WTC11 (cell line): ENCODE data around the gene PHACTR2. TPM values are rescaled to one million over a fixed set of nuclear protein-coding genes. Genes with fewer than 3 reads are reported as not detected.

Experiments used
- ATAC-seq: fragments of 200-7000 bp; cut with Tn5 transposase; 2 replicates; pipeline ENCODE4 v1.10.0; 2021; ENCODE audit warnings: mild to moderate bottlenecking, moderate library complexity
- CTCF ChIA-PET: fragments of 300-600 bp; sonication (Branson Sonifier 250); formaldehyde crosslinking; loops from one replicate; lab custom pipeline; 2021; ENCODE audit warnings: antibody characterized with exemption; lab: Charles Lee
- POLR2A ChIA-PET: fragments of 350-600 bp; sonication (Branson Sonifier 250); formaldehyde crosslinking; loops from one replicate; lab custom pipeline; 2021; ENCODE audit warnings: antibody characterized with exemption; lab: Charles Lee
- DNase-seq: peaks from one replicate; pipeline ENCODE4 v3.0.0; 2021; ENCODE audit warnings: low spot score
- H3K27ac Mint-ChIP-seq: 2 replicates; pipeline ENCODE4 v1.8.0; 2021; ENCODE audit warnings: mixed read lengths
- H3K27me3 Mint-ChIP-seq: 2 replicates; pipeline ENCODE4 v1.8.0; 2021; ENCODE audit warnings: low read depth, mild to moderate bottlenecking, moderate library complexity, mixed read lengths
- H3K36me3 Mint-ChIP-seq: 2 replicates; pipeline ENCODE4 v1.8.0; 2021; ENCODE audit warnings: mixed read lengths
- H3K4me1 Mint-ChIP-seq: 2 replicates; pipeline ENCODE4 v1.8.0; 2022; ENCODE audit warnings: mixed read lengths
- H3K4me3 Mint-ChIP-seq: 2 replicates; pipeline ENCODE4 v1.8.0; 2021; ENCODE audit warnings: mild to moderate bottlenecking, moderate library complexity, mixed read lengths
- H3K9me3 Mint-ChIP-seq: 2 replicates; pipeline ENCODE4 v1.8.0; 2021; ENCODE audit warnings: mixed read lengths
- ATF1 ChIP-seq: sonication (generic); formaldehyde crosslinking; IDR thresholded peaks from 2 replicates; pipeline ENCODE4 v1.8.1; 2023; ENCODE audit warnings: mild to moderate bottlenecking, moderate library complexity, missing genetic modification reagents
- CBFB ChIP-seq: sonication (generic); formaldehyde crosslinking; IDR thresholded peaks from 2 replicates; pipeline ENCODE4 v1.8.1; 2022; ENCODE audit warnings: mild to moderate bottlenecking, low read depth, missing genetic modification reagents
- CDX4 ChIP-seq: fragments of 250-450 bp; sonication (Bioruptor Pico); IDR thresholded peaks from 2 replicates; pipeline ENCODE4 v1.9.0; 2021; ENCODE audit warnings: moderate library complexity, mild to moderate bottlenecking, inconsistent platforms, borderline replicate concordance
- CREM ChIP-seq: sonication (generic); formaldehyde crosslinking; IDR thresholded peaks from 2 replicates; pipeline ENCODE4 v1.8.1; 2022; ENCODE audit warnings: mild to moderate bottlenecking, missing genetic modification reagents, moderate library complexity
- FOXJ3 ChIP-seq: sonication (generic); formaldehyde crosslinking; IDR thresholded peaks from 2 replicates; pipeline ENCODE4 v1.9.0; 2021; ENCODE audit warnings: missing genetic modification reagents, mild to moderate bottlenecking, borderline replicate concordance
- GRHL2 ChIP-seq: fragments of 250-450 bp; sonication (Bioruptor Pico); IDR thresholded peaks from 2 replicates; pipeline ENCODE4 v1.8.0; 2022; ENCODE audit warnings: mild to moderate bottlenecking, moderate library complexity; ENCODE audit not compliant: insufficient replicate concordance, severe bottlenecking
- IRF2 ChIP-seq: sonication (generic); formaldehyde crosslinking; IDR thresholded peaks from 2 replicates; pipeline ENCODE4 v1.8.0; 2022; ENCODE audit warnings: low read depth, missing genetic modification reagents, borderline replicate concordance
- MXD4 ChIP-seq: fragments of 250-450 bp; sonication (Bioruptor Pico); IDR thresholded peaks from 2 replicates; pipeline ENCODE4 v1.8.0; 2021; ENCODE audit warnings: mild to moderate bottlenecking, moderate library complexity, borderline replicate concordance
- NFE2L1 ChIP-seq: sonication (generic); formaldehyde crosslinking; IDR thresholded peaks from 2 replicates; pipeline ENCODE4 v1.8.1; 2023; ENCODE audit warnings: missing genetic modification reagents
- NR3C1 ChIP-seq: sonication (generic); formaldehyde crosslinking; conservative IDR thresholded peaks from 2 replicates; pipeline ENCODE4 v1.8.1; 2023; ENCODE audit warnings: low read depth, mild to moderate bottlenecking, missing genetic modification reagents
- RORB ChIP-seq: fragments of 250-450 bp; sonication (Bioruptor Pico); IDR thresholded peaks from 2 replicates; pipeline ENCODE4 v1.9.0; 2021; ENCODE audit warnings: mild to moderate bottlenecking
- SOX15 ChIP-seq: fragments of 250-450 bp; sonication (Bioruptor Pico); IDR thresholded peaks from 2 replicates; pipeline ENCODE4 v1.9.0; 2021; ENCODE audit warnings: mild to moderate bottlenecking
- SP1 ChIP-seq: sonication (generic); formaldehyde crosslinking; conservative IDR thresholded peaks from 2 replicates; pipeline ENCODE4 v1.8.1; 2022; ENCODE audit warnings: missing genetic modification reagents
- STAT6 ChIP-seq: sonication (generic); formaldehyde crosslinking; conservative IDR thresholded peaks from 2 replicates; pipeline ENCODE4 v1.8.1; 2023; ENCODE audit warnings: mild to moderate bottlenecking, low read depth, missing genetic modification reagents, moderate library complexity
- TCF7 ChIP-seq: sonication (generic); formaldehyde crosslinking; IDR thresholded peaks from 2 replicates; pipeline ENCODE4 v1.8.0; 2022; ENCODE audit warnings: mild to moderate bottlenecking, low read depth, missing genetic modification reagents, moderate library complexity
- ZBTB43 ChIP-seq: sonication (generic); formaldehyde crosslinking; IDR thresholded peaks from 2 replicates; pipeline ENCODE4 v1.8.1; 2023; ENCODE audit warnings: mild to moderate bottlenecking, missing genetic modification reagents
- ZNF232 ChIP-seq: sonication (generic); formaldehyde crosslinking; IDR thresholded peaks from 2 replicates; pipeline ENCODE4 v1.8.0; 2022; ENCODE audit warnings: mild to moderate bottlenecking, missing genetic modification reagents
- ZNF281 ChIP-seq: sonication (generic); formaldehyde crosslinking; IDR thresholded peaks from 2 replicates; pipeline ENCODE4 v1.8.0; 2023; ENCODE audit warnings: mild to moderate bottlenecking, missing genetic modification reagents
- ZSCAN18 ChIP-seq: fragments of 250-450 bp; sonication (Bioruptor Pico); IDR thresholded peaks from 2 replicates; pipeline ENCODE4 v2.1.2; 2022; ENCODE audit warnings: mild to moderate bottlenecking, moderate library complexity
- total RNA-seq: library from RNA; stranded (reverse); gene quantifications from 3 replicates; pipeline ENCODE4 v1.2.3, GENCODE V29; 2021

The PHACTR2 gene
- total RNA-seq, 1 experiment from 2014 or later: 90.5 TPM

GRCh38 chr6:143857651-143858050 lies 179.9 kb downstream of the PHACTR2 start:
- Mint-ChIP-seq H3K27ac (no peak overlapping the region), H3K27me3 (no peaks in the 10 kb centered on the region), H3K9me3 (no peaks in the 10 kb centered on the region), H3K4me1 (peaks cover 8% of the 10 kb centered on the region; the same call in 1 of the 2 replicates), H3K4me3 (no peak overlapping the region), H3K36me3 (peaks cover 86% of the 10 kb centered on the region)
- POLR2A ChIA-PET: no interaction called here
- CTCF ChIA-PET: no interaction called here
- DNase-seq: no peak
- TF ChIP-seq TCF7 (CRISPR knock-in tag) (no peak), ZBTB43 (CRISPR knock-in tag) (no peak)
- ATAC-seq: no peak

GRCh38 chr6:143859891-143860660 lies 182.3 kb downstream of the PHACTR2 start:
- ChIA-PET POLR2A (interaction anchor here (0.7 kb wide), 1 partner anchor 1264 kb away, joined by 3 read pairs; no protein-coding TSS in a partner anchor), CTCF (no interaction called here)
- H3K4me3 Mint-ChIP-seq: no peak overlapping the region
- H3K36me3 Mint-ChIP-seq: peaks cover 80% of the 10 kb centered on the region
- H3K9me3 Mint-ChIP-seq: no peaks in the 10 kb centered on the region
- H3K27ac Mint-ChIP-seq: no peak overlapping the region
- ATAC-seq: no peak
- no peak for TF ChIP-seq NFE2L1 (CRISPR knock-in tag)
- TF ChIP-seq CBFB (CRISPR knock-in tag): no peak
- TF ChIP-seq CREM (CRISPR knock-in tag): no peak
- TF ChIP-seq ATF1 (CRISPR knock-in tag): no peak
- no peak for TF ChIP-seq SOX15
- TF ChIP-seq FOXJ3 (CRISPR knock-in tag): no peak
- TF ChIP-seq IRF2 (CRISPR knock-in tag): no peak
- TF ChIP-seq GRHL2 (CRISPR knock-in tag): no peak
- H3K4me1 Mint-ChIP-seq: peaks cover 8% of the 10 kb centered on the region; the same call in 1 of the 2 replicates
- no peak for DNase-seq
- H3K27me3 Mint-ChIP-seq: no peaks in the 10 kb centered on the region

GRCh38 chr6:143863771-143864170 lies 186.0 kb downstream of the PHACTR2 start:
- peaks cover 8% of the 10 kb centered on the region; the same call in 1 of the 2 replicates for H3K4me1 Mint-ChIP-seq
- H3K36me3 Mint-ChIP-seq: peaks cover 56% of the 10 kb centered on the region
- no peaks in the 10 kb centered on the region for H3K27me3 Mint-ChIP-seq
- no peak for ATAC-seq
- peaks cover 15% of the 10 kb centered on the region for H3K9me3 Mint-ChIP-seq
- CTCF ChIA-PET: interaction anchor here (1.9 kb wide), 1 partner anchor 288 kb away, joined by 6 read pairs; no protein-coding TSS in a partner anchor
- no peak overlapping the region for H3K4me3 Mint-ChIP-seq
- TF ChIP-seq RORB (CRISPR knock-in tag): no peak
- no peak for TF ChIP-seq ZNF232 (CRISPR knock-in tag)
- TF ChIP-seq, all 79 proteins: peak for 0
- no peak overlapping the region for H3K27ac Mint-ChIP-seq
- POLR2A ChIA-PET: no interaction called here
- DNase-seq: no peak

GRCh38 chr6:143864234-143864633 lies 186.5 kb downstream of the PHACTR2 start, which contains the start of gene ZC2HC1B:
ZC2HC1B (plus strand) TSS chr6:143864474; CDS start chr6:143864540, 66 bp downstream.
- no peaks in the 10 kb centered on the region; the same call in 1 of the 2 replicates for H3K27me3 Mint-ChIP-seq
- peaks cover 4% of the 10 kb centered on the region; the same call in 1 of the 2 replicates for H3K4me1 Mint-ChIP-seq
- peaks cover 20% of the 10 kb centered on the region for H3K9me3 Mint-ChIP-seq
- DNase-seq (no peak), ATAC-seq (no peak)
- no peak within 1 kb of the TSS for H3K27ac Mint-ChIP-seq
- peaks cover 54% of the 10 kb centered on the region for H3K36me3 Mint-ChIP-seq
- H3K4me3 Mint-ChIP-seq: no peak within 1 kb of the TSS
- ChIA-PET POLR2A (interaction anchor here (0.6 kb wide), 1 partner anchor 353 kb away, joined by 3 read pairs; the partner anchor contains the start of gene FUCA2), CTCF (interaction anchor here (1.9 kb wide), 1 partner anchor 289 kb away, joined by 6 read pairs; no protein-coding TSS in a partner anchor)
- no peak for TF ChIP-seq CDX4
- no peak for TF ChIP-seq SP1 (CRISPR knock-in tag)
- no peak for TF ChIP-seq ZNF281 (CRISPR knock-in tag)
- TF ChIP-seq NR3C1: no peak
- TF ChIP-seq MXD4 (CRISPR knock-in tag): no peak
- TF ChIP-seq STAT6 (CRISPR knock-in tag): no peak
- no peak for TF ChIP-seq ZSCAN18 (CRISPR knock-in tag)
